ENCODE data around the gene ZMYND10.

DNA sequence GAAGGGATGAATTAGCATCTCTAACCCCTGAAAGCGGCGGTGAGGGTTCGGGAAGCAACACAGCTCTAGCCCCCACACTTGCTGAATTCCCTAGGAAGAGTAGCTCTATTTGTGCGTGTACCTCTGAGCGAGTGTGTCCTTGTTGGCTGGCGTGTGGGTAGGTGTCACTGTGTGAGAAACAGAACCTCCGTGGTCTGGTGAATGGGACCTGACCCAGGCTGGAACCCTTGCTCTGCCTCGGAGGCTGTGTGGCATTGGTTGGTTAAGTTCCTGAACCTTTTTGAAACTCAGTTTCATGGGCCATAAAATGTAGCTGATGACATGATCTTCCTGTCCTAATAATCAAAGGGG lies 14.2 kb upstream of the ZMYND10 start:
- TF ChIP-seq, protein P1, sequence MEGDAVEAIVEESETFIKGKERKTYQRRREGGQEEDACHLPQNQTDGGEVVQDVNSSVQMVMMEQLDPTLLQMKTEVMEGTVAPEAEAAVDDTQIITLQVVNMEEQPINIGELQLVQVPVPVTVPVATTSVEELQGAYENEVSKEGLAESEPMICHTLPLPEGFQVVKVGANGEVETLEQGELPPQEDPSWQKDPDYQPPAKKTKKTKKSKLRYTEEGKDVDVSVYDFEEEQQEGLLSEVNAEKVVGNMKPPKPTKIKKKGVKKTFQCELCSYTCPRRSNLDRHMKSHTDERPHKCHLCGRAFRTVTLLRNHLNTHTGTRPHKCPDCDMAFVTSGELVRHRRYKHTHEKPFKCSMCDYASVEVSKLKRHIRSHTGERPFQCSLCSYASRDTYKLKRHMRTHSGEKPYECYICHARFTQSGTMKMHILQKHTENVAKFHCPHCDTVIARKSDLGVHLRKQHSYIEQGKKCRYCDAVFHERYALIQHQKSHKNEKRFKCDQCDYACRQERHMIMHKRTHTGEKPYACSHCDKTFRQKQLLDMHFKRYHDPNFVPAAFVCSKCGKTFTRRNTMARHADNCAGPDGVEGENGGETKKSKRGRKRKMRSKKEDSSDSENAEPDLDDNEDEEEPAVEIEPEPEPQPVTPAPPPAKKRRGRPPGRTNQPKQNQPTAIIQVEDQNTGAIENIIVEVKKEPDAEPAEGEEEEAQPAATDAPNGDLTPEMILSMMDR (IDR thresholded peaks at IDR 0.05), result no peak
- TF ChIP-seq EP300 (IDR thresholded peaks at IDR 0.05), result no peak
